HG03039 (cell line): Measurements from ENCODE around the gene PIEZO2.
"Not testable (repeated sequence)": the region's sequence is repeated elsewhere in the genome, so short reads cannot be mapped to it uniquely, and the experiment has no call there.

Source experiments
- ATAC-seq: cut with Tn5 transposase; IDR thresholded peaks from one replicate; pipeline ENCODE4 v1.9.1; 2021; ENCODE audit warnings: mild to moderate bottlenecking, moderate library complexity; ENCODE audit not compliant: unreplicated experiment

PIEZO2 gene

GRCh38 chr18:11150271-11150615 is 874 bp upstream of the PIEZO2 start:
- ATAC-seq, result no peak

- no peak for ATAC-seq
Observed at GRCh38 chr18:11148680-11149440, 509 bp downstream of the PIEZO2 start.

- no peak for ATAC-seq
Observed at GRCh38 chr18:11147962-11148679, 1.2 kb downstream of the PIEZO2 start.

DNA sequence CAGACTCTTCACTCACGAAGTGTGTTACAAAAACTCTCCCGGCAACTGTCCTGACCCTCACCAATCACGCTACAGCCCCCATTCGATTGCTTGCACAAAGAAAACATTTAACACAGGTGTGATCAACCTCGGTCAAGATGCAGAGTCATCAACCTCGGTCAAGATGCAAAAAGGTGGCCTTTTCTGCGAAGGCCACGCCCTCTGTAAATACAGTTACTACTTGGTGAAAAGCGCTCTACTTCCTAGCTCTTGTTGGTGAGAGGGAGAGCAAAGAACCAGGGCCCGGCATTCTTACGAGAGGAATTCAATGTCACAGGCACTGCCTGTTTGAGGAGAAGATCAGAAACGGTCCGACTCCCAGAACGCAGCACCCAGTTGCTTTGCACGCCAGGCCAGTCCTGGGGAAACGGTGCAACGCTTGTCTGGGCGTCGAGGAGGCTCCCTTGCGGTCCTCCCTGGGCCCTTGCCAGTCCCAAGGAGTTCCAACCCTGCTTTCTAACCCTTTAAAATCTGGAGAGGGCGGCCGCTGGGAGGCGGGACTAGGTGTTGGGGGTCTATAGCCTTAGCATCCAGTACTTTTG is 1.9 kb downstream of the PIEZO2 start:
- ATAC-seq, result no peak

- no peak for ATAC-seq
Observed at GRCh38 chr18:11146947-11147345, 2.4 kb downstream of the PIEZO2 start.

DNA sequence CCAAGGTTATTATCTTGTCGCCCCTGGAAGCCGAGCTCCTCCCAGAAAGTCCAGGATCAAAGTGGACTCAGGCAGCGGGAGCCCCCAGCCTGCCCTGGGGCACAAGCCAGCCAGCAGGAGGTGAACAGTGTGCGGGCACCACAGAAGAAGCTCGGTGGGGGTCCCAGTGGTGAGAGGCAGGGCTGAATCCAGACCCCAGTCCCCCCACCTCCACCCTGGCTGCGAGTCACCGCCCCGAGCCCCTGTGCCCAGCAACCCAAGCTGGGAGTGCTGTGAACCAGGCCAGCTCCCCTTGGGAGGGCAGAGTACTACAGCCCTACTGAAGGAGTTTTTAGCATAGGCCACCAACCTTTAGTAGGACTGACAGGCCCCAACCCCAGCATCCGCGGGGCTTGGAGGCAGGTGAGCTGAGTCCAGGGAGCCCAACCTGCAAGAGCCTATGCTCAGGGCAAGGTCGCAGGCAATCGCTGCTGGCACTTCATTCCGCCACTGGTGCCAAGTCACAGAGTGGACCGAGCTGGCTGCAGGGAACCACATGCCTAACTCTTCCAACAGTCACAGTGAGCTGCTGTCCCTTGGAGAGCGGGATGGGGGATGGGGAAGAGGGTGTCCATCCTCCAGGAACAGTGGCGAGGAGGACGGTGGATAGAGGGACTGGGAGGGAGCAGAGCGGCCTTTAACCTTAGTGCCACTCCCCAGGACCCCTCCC is 3.0 kb downstream of the PIEZO2 start:
- ATAC-seq, result no peak

GRCh38 chr18:11145413-11146191 is 3.8 kb downstream of the PIEZO2 start:
- ATAC-seq, result no peak

DNA sequence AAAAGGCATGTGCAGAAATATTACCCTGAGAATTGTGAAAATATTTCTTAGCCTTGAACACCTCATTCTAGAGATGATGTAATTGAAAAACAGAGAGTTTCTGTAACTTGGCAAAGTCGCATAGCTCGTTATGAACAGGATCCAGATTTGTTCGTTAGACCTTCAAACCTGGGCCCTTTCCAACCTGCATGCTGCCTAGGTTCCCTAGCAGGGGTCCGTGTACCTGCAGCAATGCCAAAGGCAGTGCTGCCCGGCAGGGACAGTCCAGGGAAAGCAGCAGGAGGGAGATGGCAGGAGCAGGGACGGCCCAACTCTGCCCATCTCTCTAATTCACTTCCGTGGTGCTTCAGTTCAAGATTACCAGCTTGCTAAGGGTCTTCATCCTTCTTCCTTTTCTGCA is 12.0 kb downstream of the PIEZO2 start:
- no peak for ATAC-seq

- no peak for ATAC-seq
Observed at GRCh38 chr18:11136241-11136640, 13.1 kb downstream of the PIEZO2 start.

GRCh38 chr18:11134940-11135339 is 14.4 kb downstream of the PIEZO2 start:
- no peak for ATAC-seq

DNA sequence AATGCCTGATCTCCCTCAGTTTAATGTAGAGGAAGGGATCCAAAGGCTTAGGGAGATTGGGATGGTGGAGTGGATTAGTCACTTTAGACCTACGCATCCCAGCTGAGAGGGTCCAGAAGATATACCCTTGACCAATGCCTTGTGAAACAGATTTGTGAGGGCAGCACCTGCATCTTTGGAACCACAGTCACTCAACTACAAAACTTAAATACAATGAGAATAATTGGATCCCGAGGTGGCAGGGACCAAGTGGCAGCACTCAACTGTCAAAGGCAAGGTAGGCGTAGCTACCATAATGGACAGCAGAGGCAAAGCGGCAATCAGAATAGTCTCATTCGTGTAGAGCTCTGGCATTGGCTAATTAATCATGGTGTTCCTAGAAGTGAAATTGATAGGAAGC is 20.3 kb downstream of the PIEZO2 start:
- not testable (repeated sequence) for ATAC-seq

GRCh38 chr18:11125492-11126315 is 23.7 kb downstream of the PIEZO2 start:
- ATAC-seq, result no peak

DNA sequence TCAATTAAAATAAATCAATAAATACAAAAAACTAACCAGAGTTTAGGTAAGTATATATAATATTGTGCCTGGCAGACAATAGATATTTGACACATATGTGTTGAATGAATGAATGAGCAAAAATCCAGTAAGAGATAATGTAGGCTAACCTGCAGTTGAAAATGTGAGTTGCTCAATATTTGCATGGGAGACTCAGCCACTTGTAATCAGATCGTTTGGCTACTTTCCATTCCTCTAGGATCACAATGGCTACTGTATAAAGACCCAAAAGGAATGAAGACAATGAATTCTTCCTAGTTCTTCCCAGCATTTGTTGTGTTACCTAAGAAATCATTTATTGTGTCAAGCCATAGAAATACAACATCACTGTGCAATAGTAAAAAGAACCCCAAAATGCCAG is 25.3 kb downstream of the PIEZO2 start:
- ATAC-seq, result no peak

GRCh38 chr18:11121443-11121849 is 27.9 kb downstream of the PIEZO2 start:
- ATAC-seq, result no peak

DNA sequence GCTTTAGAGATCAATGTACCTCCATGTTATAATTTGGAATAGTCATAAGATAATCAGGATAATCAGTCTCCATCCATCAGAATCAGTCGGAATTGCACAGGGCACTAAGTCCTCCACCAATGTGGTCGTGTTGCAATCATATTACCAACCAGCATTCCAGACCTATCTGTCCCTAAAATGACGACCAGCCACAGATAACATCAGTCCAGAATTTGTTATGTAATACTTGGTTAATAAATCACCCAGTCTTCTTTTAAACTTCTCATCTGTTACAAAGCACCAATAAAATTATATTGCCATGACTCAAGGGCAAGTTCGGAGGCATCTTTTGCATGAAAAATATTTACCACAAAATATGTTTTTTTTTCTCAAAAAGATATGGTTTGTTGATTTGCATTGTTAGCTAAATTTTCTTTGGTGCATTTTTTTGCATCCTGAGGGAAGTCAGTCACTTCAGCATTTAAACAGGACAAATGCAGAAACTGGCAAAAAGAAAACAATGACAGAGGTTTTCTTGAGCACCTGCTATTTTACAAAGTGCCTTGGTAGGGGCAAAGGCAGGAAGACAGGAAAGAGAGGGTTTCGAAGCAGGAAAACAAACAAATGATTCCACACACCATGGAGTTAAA is 29.3 kb downstream of the PIEZO2 start:
- no peak for ATAC-seq

DNA sequence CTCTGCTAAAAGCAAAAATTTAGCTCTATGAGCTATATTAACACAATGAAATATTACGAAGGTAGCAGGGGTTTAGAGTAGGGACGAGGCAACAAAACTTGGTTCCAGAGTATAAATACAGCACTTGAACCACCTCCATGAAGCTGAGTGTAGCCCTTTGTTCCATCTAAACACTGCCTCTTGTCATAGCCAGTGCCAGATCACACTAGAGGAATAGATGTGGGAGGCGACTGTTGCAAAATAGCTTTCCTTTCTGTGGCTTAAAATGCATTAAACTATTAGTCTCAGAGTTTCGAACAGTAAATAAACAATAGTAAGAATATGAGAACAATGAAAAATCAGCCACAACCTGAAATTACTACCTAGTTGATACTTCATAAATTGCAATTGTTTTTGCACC is 29.8 kb downstream of the PIEZO2 start:
- no peak for ATAC-seq

DNA sequence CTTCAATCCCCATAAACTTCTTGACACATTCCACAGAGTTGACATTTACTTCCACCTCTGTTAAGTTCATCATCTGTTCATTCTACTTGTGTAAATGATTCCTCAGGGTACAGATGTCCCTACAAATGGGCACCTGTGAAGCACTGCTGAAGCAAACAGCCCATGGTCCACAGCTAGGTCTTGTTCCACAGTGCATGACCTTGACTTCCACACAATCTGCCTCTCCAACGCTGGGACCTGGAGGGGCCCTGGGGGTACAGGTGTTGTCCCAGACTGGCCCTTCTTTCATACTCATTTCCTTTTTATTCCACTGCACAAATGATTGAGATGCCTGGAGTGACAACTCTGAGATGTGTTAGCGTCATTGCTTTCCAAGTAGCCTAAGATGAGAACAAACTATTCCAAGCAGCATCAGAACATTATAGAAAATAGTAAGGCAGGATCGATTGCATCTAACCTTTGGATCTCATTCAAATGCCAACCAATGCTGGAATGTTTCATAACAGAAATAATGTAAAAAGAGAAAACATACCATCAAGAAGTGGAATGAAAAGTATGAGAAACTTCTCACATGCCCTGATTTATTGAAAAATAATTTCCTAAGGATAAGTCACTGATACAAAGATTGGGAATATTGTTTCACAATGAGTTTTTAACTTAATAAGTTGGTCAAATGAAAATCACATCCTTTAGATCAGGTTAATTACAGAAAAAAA is 31.2 kb downstream of the PIEZO2 start:
- no peak for ATAC-seq

DNA sequence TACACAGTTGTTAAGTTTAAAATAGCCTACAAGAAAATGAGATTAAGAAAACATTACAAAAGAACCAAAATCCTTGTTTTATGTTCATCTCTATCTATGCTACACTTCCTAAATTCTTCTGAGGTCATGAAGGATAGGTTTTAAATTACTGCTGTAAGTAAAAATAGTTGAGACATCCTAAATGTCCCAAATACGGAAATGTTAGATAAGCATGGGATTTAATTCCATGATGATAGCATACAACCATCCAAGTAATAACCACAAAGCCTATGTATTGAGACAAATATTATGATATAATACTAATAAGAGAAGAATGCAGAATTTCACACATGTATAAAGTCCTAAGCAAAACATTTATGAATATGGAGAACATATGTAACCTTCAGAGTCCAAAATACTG is 34.1 kb downstream of the PIEZO2 start:
- ATAC-seq, result no peak

- ATAC-seq, result no peak
Observed at GRCh38 chr18:11114653-11115052, 34.7 kb downstream of the PIEZO2 start.
